HepG2 (cell line): ENCODE data around the gene COG1. TPM values are rescaled to one million over a fixed set of nuclear protein-coding genes. Genes with fewer than 3 reads are reported as not detected.

Experiments
- DMAP1 ChIP-seq: IDR thresholded peaks from 2 replicates; pipeline ENCODE4 v1.6.1; 2016
- FOXA1 ChIP-seq, 2 experiments: fragments of 450-650 bp in 1 of 2; sonication (generic) in 1 of 2; formaldehyde crosslinking in 1 of 2; IDR thresholded peaks; 2 replicates each; pipeline versions ENCODE4 v1.4.0 to v1.6.1; 2016 to 2020; ENCODE audit warnings: missing genetic modification reagents in 1 of 2
- GATA4 ChIP-seq: sonication (generic); IDR thresholded peaks from 2 replicates; pipeline ENCODE4 v1.6.1; 2016; ENCODE audit warnings: antibody characterized with exemption, low read depth, borderline replicate concordance
- HDAC2 ChIP-seq: sonication (generic); formaldehyde crosslinking; IDR thresholded peaks from 2 replicates; pipeline ENCODE4 v1.4.0; 2020; ENCODE audit warnings: missing genetic modification reagents
- MEIS1 ChIP-seq: sonication (generic); formaldehyde crosslinking; IDR thresholded peaks from 2 replicates; pipeline ENCODE4 v1.9.0; 2021; ENCODE audit warnings: mild to moderate bottlenecking, missing genetic modification reagents, moderate library complexity, borderline replicate concordance
- MXD3 ChIP-seq: IDR thresholded peaks from 2 replicates; pipeline ENCODE4 v1.6.1; 2016; ENCODE audit warnings: mild to moderate bottlenecking, missing biosample characterization, missing genetic modification reagents
- RELA ChIP-seq: sonication (generic); formaldehyde crosslinking; IDR thresholded peaks from 2 replicates; pipeline ENCODE4 v1.4.0; 2020; ENCODE audit warnings: missing genetic modification reagents
- TIGD3 ChIP-seq: sonication (generic); formaldehyde crosslinking; IDR thresholded peaks from 2 replicates; pipeline ENCODE4 v1.5.1; 2020; ENCODE audit warnings: mild to moderate bottlenecking, missing genetic modification reagents, borderline replicate concordance
- U2AF2 ChIP-seq: fragments of 200-400 bp; formaldehyde crosslinking; IDR thresholded peaks from 2 replicates; pipeline ENCODE4 v1.6.1; 2017; ENCODE audit warnings: low read depth, mild to moderate bottlenecking, low read length
- ZBTB1 ChIP-seq: sonication (generic); formaldehyde crosslinking; IDR thresholded peaks from 2 replicates; pipeline ENCODE4 v1.4.0; 2020; ENCODE audit warnings: missing genetic modification reagents, borderline replicate concordance
- ZNF317 ChIP-seq: sonication (generic); formaldehyde crosslinking; IDR thresholded peaks from 2 replicates; pipeline ENCODE4 v1.5.0; 2020; ENCODE audit warnings: mild to moderate bottlenecking, missing genetic modification reagents
- ZNF775 ChIP-seq: sonication (generic); formaldehyde crosslinking; IDR thresholded peaks from 2 replicates; pipeline ENCODE4 v1.4.0; 2020; ENCODE audit warnings: missing genetic modification reagents, mild to moderate bottlenecking, moderate library complexity, borderline replicate concordance
- ZNF883 ChIP-seq: sonication (generic); formaldehyde crosslinking; IDR thresholded peaks from 2 replicates; pipeline ENCODE4 v1.5.1; 2020; ENCODE audit warnings: mild to moderate bottlenecking, missing genetic modification reagents; ENCODE audit errors: not compliant biosample characterization
- polyA plus RNA-seq, 8 experiments: library from polyadenylated mRNA; depleted of rRNA in 3 of 8; stranded (reverse) in 7 of 8; unstranded in 1 of 8; fragments of >200 nt; fragmentation: Illumina TruSeq in 4 of 8; extraction: Trizol in 4 of 8; gene quantifications; 2 replicates each; pipeline versions ENCODE4 v1.2.1 to v1.2.3, GENCODE V29; 2011 to 2016; ENCODE audit warnings: low read depth in 4 of 8, missing spikeins in 1 of 8, mixed read lengths in 1 of 8; ENCODE audit not compliant: insufficient read depth in 1 of 8
- total RNA-seq, 5 experiments: library from RNA; depleted of rRNA; stranded (reverse); fragments of >200 nt; fragmentation: Illumina TruSeq; extraction: Trizol; gene quantifications; 2 replicates each; pipeline ENCODE4 v1.2.3, GENCODE V29; 2016; ENCODE audit warnings: low read depth in 1 of 5
- TF ChIP-seq, protein P1 (sequence below): sonication (generic); formaldehyde crosslinking; conservative IDR thresholded peaks from 2 replicates; pipeline ENCODE4 v1.4.0; 2020; ENCODE audit warnings: missing genetic modification reagents
- TF ChIP-seq, protein P2 (sequence below): IDR thresholded peaks from 2 replicates; pipeline ENCODE4 v1.6.1; 2018; ENCODE audit warnings: missing genetic modification reagents
- TF ChIP-seq, protein P3 (sequence below): sonication (generic); formaldehyde crosslinking; IDR thresholded peaks from 2 replicates; pipeline ENCODE4 v1.9.0; 2021; ENCODE audit warnings: missing genetic modification reagents, mild to moderate bottlenecking, borderline replicate concordance
- TF ChIP-seq, protein P4 (sequence below): sonication (generic); formaldehyde crosslinking; IDR thresholded peaks from 2 replicates; pipeline ENCODE4 v1.4.0; 2020; ENCODE audit warnings: missing genetic modification reagents

The COG1 gene
- total and polyA plus RNA-seq, 2 of the 13 experiments (the other 11 are each of a cell fraction or from before 2014, with no cell fraction given), result 36.6 to 39.7 TPM

DNA sequence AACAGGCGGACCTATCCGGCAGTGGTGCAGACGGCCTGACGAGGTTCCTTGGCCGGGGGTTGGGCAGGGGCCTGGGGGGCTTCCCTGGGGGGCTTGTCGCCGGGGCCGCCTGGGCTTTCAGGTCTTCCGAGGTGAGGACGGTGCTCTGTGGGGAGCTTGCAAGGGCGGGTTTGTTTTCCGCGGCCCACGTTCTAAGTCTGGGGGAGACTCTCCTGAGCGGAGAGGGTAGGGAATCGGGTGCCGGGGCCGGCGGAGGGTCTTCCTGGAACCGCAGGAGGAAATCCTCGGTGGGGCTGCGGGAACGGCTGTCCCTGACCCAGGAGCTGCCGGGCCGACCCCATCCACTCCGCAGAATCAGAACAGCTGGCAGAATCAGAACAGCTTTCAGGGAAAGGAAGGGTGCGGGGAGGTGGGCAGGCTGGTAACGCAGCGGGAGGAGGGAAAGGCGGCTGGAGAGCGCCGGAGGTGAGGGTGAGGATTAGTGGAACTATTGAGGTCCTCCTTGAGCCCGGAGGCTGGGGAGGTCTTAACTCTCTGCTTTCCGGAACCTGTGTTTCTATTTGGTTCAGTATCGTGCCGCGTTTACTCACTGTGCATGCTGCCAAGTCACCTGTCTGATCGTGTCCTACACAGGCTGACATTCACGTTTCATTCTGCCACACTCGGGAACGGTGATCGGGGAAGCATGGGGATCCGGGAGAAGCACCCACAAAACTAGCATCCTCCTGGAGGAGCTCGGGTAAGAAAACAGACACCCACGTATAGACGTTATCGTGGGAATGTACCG is 39.9 kb downstream of the COG1 start (continued):
- TF ChIP-seq, protein P1, sequence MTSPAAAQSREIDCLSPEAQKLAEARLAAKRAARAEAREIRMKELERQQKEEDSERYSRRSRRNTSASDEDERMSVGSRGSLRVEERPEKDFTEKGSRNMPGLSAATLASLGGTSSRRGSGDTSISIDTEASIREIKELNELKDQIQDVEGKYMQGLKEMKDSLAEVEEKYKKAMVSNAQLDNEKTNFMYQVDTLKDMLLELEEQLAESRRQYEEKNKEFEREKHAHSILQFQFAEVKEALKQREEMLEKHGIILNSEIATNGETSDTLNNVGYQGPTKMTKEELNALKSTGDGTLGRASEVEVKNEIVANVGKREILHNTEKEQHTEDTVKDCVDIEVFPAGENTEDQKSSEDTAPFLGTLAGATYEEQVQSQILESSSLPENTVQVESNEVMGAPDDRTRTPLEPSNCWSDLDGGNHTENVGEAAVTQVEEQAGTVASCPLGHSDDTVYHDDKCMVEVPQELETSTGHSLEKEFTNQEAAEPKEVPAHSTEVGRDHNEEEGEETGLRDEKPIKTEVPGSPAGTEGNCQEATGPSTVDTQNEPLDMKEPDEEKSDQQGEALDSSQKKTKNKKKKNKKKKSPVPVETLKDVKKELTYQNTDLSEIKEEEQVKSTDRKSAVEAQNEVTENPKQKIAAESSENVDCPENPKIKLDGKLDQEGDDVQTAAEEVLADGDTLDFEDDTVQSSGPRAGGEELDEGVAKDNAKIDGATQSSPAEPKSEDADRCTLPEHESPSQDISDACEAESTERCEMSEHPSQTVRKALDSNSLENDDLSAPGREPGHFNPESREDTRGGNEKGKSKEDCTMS (CRISPR knock-in tag), result no peak
- TF ChIP-seq, protein P2, sequence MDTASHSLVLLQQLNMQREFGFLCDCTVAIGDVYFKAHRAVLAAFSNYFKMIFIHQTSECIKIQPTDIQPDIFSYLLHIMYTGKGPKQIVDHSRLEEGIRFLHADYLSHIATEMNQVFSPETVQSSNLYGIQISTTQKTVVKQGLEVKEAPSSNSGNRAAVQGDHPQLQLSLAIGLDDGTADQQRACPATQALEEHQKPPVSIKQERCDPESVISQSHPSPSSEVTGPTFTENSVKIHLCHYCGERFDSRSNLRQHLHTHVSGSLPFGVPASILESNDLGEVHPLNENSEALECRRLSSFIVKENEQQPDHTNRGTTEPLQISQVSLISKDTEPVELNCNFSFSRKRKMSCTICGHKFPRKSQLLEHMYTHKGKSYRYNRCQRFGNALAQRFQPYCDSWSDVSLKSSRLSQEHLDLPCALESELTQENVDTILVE (CRISPR knock-in tag), result no peak
- TF ChIP-seq U2AF2, result no peak
- no peak; the same call in 1 of the 2 replicates for TF ChIP-seq ZNF317 (CRISPR knock-in tag)
- no peak for TF ChIP-seq GATA4
- 0 out of 2 replicates have a peak, but pooled peaks have one; percentile 26 for TF ChIP-seq MXD3
- TF ChIP-seq TIGD3 (CRISPR knock-in tag), result no peak
- TF ChIP-seq MEIS1 (CRISPR knock-in tag), result no peak
- no peak for TF ChIP-seq DMAP1
- no peak for TF ChIP-seq ZBTB1
- TF ChIP-seq, protein P3, sequence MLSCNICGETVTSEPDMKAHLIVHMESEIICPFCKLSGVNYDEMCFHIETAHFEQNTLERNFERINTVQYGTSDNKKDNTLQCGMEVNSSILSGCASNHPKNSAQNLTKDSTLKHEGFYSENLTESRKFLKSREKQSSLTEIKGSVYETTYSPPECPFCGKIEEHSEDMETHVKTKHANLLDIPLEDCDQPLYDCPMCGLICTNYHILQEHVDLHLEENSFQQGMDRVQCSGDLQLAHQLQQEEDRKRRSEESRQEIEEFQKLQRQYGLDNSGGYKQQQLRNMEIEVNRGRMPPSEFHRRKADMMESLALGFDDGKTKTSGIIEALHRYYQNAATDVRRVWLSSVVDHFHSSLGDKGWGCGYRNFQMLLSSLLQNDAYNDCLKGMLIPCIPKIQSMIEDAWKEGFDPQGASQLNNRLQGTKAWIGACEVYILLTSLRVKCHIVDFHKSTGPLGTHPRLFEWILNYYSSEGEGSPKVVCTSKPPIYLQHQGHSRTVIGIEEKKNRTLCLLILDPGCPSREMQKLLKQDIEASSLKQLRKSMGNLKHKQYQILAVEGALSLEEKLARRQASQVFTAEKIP (CRISPR knock-in tag), result no peak
- TF ChIP-seq FOXA1 (IDR thresholded peaks at IDR 0.05), result no peak
- TF ChIP-seq FOXA1 (CRISPR knock-in tag; IDR thresholded peaks at IDR 0.05), result no peak
- no peak for TF ChIP-seq HDAC2 (CRISPR knock-in tag)
- TF ChIP-seq ZNF775 (CRISPR knock-in tag), result no peak
- TF ChIP-seq, protein P4, sequence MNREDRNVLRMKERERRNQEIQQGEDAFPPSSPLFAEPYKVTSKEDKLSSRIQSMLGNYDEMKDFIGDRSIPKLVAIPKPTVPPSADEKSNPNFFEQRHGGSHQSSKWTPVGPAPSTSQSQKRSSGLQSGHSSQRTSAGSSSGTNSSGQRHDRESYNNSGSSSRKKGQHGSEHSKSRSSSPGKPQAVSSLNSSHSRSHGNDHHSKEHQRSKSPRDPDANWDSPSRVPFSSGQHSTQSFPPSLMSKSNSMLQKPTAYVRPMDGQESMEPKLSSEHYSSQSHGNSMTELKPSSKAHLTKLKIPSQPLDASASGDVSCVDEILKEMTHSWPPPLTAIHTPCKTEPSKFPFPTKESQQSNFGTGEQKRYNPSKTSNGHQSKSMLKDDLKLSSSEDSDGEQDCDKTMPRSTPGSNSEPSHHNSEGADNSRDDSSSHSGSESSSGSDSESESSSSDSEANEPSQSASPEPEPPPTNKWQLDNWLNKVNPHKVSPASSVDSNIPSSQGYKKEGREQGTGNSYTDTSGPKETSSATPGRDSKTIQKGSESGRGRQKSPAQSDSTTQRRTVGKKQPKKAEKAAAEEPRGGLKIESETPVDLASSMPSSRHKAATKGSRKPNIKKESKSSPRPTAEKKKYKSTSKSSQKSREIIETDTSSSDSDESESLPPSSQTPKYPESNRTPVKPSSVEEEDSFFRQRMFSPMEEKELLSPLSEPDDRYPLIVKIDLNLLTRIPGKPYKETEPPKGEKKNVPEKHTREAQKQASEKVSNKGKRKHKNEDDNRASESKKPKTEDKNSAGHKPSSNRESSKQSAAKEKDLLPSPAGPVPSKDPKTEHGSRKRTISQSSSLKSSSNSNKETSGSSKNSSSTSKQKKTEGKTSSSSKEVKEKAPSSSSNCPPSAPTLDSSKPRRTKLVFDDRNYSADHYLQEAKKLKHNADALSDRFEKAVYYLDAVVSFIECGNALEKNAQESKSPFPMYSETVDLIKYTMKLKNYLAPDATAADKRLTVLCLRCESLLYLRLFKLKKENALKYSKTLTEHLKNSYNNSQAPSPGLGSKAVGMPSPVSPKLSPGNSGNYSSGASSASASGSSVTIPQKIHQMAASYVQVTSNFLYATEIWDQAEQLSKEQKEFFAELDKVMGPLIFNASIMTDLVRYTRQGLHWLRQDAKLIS (CRISPR knock-in tag), result no peak
- TF ChIP-seq RELA (CRISPR knock-in tag), result 0 out of 2 replicates have a peak, but pooled peaks have one; percentile 13
- no peak for TF ChIP-seq ZNF883 (CRISPR knock-in tag)
